K562 (cell line): ENCODE results near the gene COL24A1. TPM values are rescaled to one million over a fixed set of nuclear protein-coding genes. Genes with fewer than 3 reads are reported as not detected.

Experiments used
- ATAC-seq: fragments of 200-7000 bp; cut with Tn5 transposase; 3 replicates; pipeline ENCODE4 v1.9.1; 2020; ENCODE audit warnings: moderate library complexity
- BruUV-seq: library from RNA; stranded (reverse); fragments of 400-500 nt; replicated peaks from 2 replicates; lab custom pipeline; 2021; lab: Mats Ljungman, UMichigan
- CTCF ChIA-PET: fragments of 300-600 bp; formaldehyde crosslinking; extraction: SDS; loops from one replicate; lab custom pipeline; 2021; ENCODE audit warnings: low intra/inter-chr PET ratio; lab: Yijun Ruan, JAX
- POLR2A ChIA-PET: fragments of 300-600, 350-650 bp; sonication (Branson Sonifier 250); formaldehyde crosslinking; extraction: SDS; loops from one replicate; lab custom pipeline; 2021; ENCODE audit warnings: antibody characterized with exemption, inconsistent platforms; lab: Yijun Ruan, JAX
- DNase-seq, 4 experiments: peaks; one replicate each; pipeline versions ENCODE4 v3.0.0 to v3.0.0-alpha.2; 2011 to 2018; ENCODE audit warnings: low spot score in 3 of 4, mixed read lengths in 3 of 4; ENCODE audit errors: extremely low read depth in 1 of 4
- FAIRE-seq: peaks from 2 replicates; lab custom pipeline; 2011; peaks lifted over from hg19 to GRCh38; lab: Jason Lieb, UNC
- H2AFZ ChIP-seq: 2 replicates; pipeline ENCODE4 v1.6.0; 2011; ENCODE audit warnings: low read depth, low read length, control low read depth, inconsistent platforms
- H3K27ac ChIP-seq: fragments of 200-600 bp; 3 replicates; pipeline ENCODE4 v1.8.0; 2011; ENCODE audit warnings: low read depth, mild to moderate bottlenecking, control low read depth, inconsistent platforms, low read length, moderate library complexity, mixed read lengths; ENCODE audit errors: extremely low read depth
- H3K27me3 ChIP-seq, 2 experiments: fragments of 300-600 bp in 1 of 2; 2 replicates in 1 of 2; 3 replicates in 1 of 2; pipeline versions ENCODE4 v1.6.0 to v1.8.0; 2011; ENCODE audit warnings: inconsistent platforms in 2 of 2, low read length in 2 of 2, mild to moderate bottlenecking in 1 of 2, mixed read lengths in 1 of 2, moderate library complexity in 1 of 2; ENCODE audit not compliant: control insufficient read depth in 2 of 2, insufficient read depth in 2 of 2
- H3K36me3 ChIP-seq: fragments of 300-600 bp; 3 replicates; pipeline ENCODE4 v1.8.0; 2011; ENCODE audit warnings: mild to moderate bottlenecking, low read length, inconsistent platforms; ENCODE audit not compliant: control insufficient read depth, insufficient read depth
- H3K4me1 ChIP-seq, 2 experiments: fragments of 200-600 bp in 1 of 2; replicated peaks in 1 of 2; 2 replicates in 1 of 2; 3 replicates in 1 of 2; pipeline versions ENCODE4 v1.5.1 to v1.8.0; 2011; ENCODE audit warnings: inconsistent platforms in 2 of 2, low read length in 2 of 2, mild to moderate bottlenecking in 1 of 2, mixed read lengths in 1 of 2, moderate library complexity in 1 of 2; ENCODE audit not compliant: control insufficient read depth in 2 of 2, insufficient read depth in 2 of 2
- H3K4me2 ChIP-seq: 2 replicates; pipeline ENCODE4 v1.6.1; 2011; ENCODE audit warnings: low read length, control low read depth, inconsistent platforms, mixed read lengths; ENCODE audit not compliant: insufficient read depth
- H3K4me3 ChIP-seq: fragments of 200-600 bp; sonication (generic), shearing (Covaris generic); 2 replicates; pipeline ENCODE4 v1.5.1; 2016; ENCODE audit warnings: control low read depth, inconsistent platforms
- H3K79me2 ChIP-seq: fragments of 200-600 bp; 3 replicates; pipeline ENCODE4 v1.8.0; 2011; ENCODE audit warnings: low read length, inconsistent platforms; ENCODE audit not compliant: control insufficient read depth, insufficient read depth
- H3K9ac ChIP-seq, 2 experiments: 2 replicates each; pipeline versions ENCODE4 v1.6.0 to v1.6.1; 2011; ENCODE audit warnings: low read depth in 2 of 2, low read length in 2 of 2, control low read depth in 1 of 2, inconsistent platforms in 1 of 2, mild to moderate bottlenecking in 1 of 2, mixed read lengths in 1 of 2; ENCODE audit not compliant: insufficient read depth in 1 of 2
- H3K9me1 ChIP-seq: one replicate; pipeline ENCODE4 v1.6.0; 2011; ENCODE audit warnings: inconsistent platforms, mild to moderate bottlenecking, low read length, moderate library complexity; ENCODE audit not compliant: control insufficient read depth, insufficient read depth
- H3K9me3 ChIP-seq: replicated peaks from 2 replicates; pipeline ENCODE4 v1.5.1; 2011; ENCODE audit warnings: low read depth, low read length, inconsistent platforms; ENCODE audit not compliant: control insufficient read depth, insufficient read depth
- H4K20me1 ChIP-seq: replicated peaks from 2 replicates; pipeline ENCODE4 v1.6.1; 2011; ENCODE audit warnings: low read length, inconsistent platforms, mixed read lengths; ENCODE audit not compliant: control insufficient read depth, insufficient read depth
- CAMTA2 ChIP-seq: fragments of 250-450 bp; sonication (Bioruptor Pico); conservative IDR thresholded peaks from 2 replicates; pipeline ENCODE4 v1.5.1; 2022
- DIDO1 ChIP-seq: fragments of 450-650 bp; IDR thresholded peaks from 2 replicates; pipeline ENCODE4 v1.6.1; 2016; ENCODE audit warnings: low read depth, missing biosample characterization, missing genetic modification characterization
- EWSR1 ChIP-seq: fragments of 450-650 bp; IDR thresholded peaks from 2 replicates; pipeline ENCODE4 v1.6.1; 2018; ENCODE audit warnings: borderline replicate concordance, mild to moderate bottlenecking, low read depth, moderate library complexity; ENCODE audit not compliant: partially characterized antibody
- FOXP1 ChIP-seq: sonication (generic); formaldehyde crosslinking; IDR thresholded peaks from 2 replicates; pipeline ENCODE4 v1.8.0; 2022; ENCODE audit warnings: mild to moderate bottlenecking, missing genetic modification reagents
- GATA2 ChIP-seq: sonication (generic); formaldehyde crosslinking; IDR thresholded peaks from 2 replicates; pipeline ENCODE4 v1.4.0; 2020; ENCODE audit warnings: mild to moderate bottlenecking, missing genetic modification reagents
- HNRNPL ChIP-seq: fragments of 200-400 bp; formaldehyde crosslinking; IDR thresholded peaks from 2 replicates; pipeline ENCODE4 v1.6.1; 2017; ENCODE audit warnings: low read depth, mild to moderate bottlenecking, low read length
- NBN ChIP-seq: fragments of 450-650 bp; IDR thresholded peaks from 2 replicates; pipeline ENCODE4 v1.6.1; 2016; ENCODE audit warnings: low read depth, mild to moderate bottlenecking
- NCOA1 ChIP-seq: fragments of 450-650 bp; IDR thresholded peaks from 2 replicates; pipeline ENCODE4 v1.6.1; 2016; ENCODE audit warnings: low read depth
- NCOA2 ChIP-seq, 2 experiments: fragments of 450-650 bp; IDR thresholded peaks; 2 replicates each; pipeline ENCODE4 v1.6.1; 2018; ENCODE audit warnings: mild to moderate bottlenecking in 2 of 2, moderate library complexity in 1 of 2; ENCODE audit not compliant: partially characterized antibody in 2 of 2
- POLR3G ChIP-seq: IDR thresholded peaks from 2 replicates; pipeline ENCODE4 v1.6.1; 2011; ENCODE audit not compliant: insufficient read length, insufficient replicate concordance; ENCODE audit errors: extremely low read depth
- RBM25 ChIP-seq: fragments of 200-400 bp; formaldehyde crosslinking; IDR thresholded peaks from 2 replicates; pipeline ENCODE4 v1.6.1; 2018; ENCODE audit warnings: low read length, low read depth, moderate library complexity; ENCODE audit not compliant: severe bottlenecking
- RCOR1 ChIP-seq, 2 experiments: IDR thresholded peaks; 2 replicates each; pipeline ENCODE4 v1.6.1; 2012; ENCODE audit warnings: low read depth in 2 of 2, low read length in 2 of 2, borderline replicate concordance in 1 of 2, improper control_type of control experiment in 1 of 2
- STAT5B ChIP-seq: fragments of 250-450 bp; sonication (Bioruptor Pico); IDR thresholded peaks from 2 replicates; pipeline ENCODE4 v1.8.0; 2021; ENCODE audit warnings: mild to moderate bottlenecking, inconsistent platforms
- YY1 ChIP-seq, 3 experiments: IDR thresholded peaks; 2 replicates each; pipeline ENCODE4 v1.6.1; 2011; ENCODE audit warnings: low read length in 2 of 3, mild to moderate bottlenecking in 2 of 3, moderate library complexity in 2 of 3, borderline replicate concordance in 1 of 3, control low read depth in 1 of 3, low read depth in 1 of 3; ENCODE audit not compliant: insufficient read depth in 3 of 3, insufficient replicate concordance in 2 of 3, control insufficient read depth in 1 of 3, insufficient read length in 1 of 3; ENCODE audit errors: extremely low read depth in 1 of 3
- ZKSCAN1 ChIP-seq: fragments of 150-350 bp; IDR thresholded peaks from 2 replicates; pipeline ENCODE4 v1.6.1; 2016; ENCODE audit warnings: low read depth, low read length
- ZNF124 ChIP-seq: sonication (generic); formaldehyde crosslinking; IDR thresholded peaks from 2 replicates; pipeline ENCODE4 v1.8.1; 2022; ENCODE audit warnings: missing genetic modification reagents
- ZNF280B ChIP-seq: fragments of 250-450 bp; sonication (Bioruptor Pico); IDR thresholded peaks from 2 replicates; pipeline ENCODE4 v1.5.1; 2021; ENCODE audit warnings: mild to moderate bottlenecking
- ZNF766 ChIP-seq: fragments of 200-800 bp; sonication (Bioruptor generic); conservative IDR thresholded peaks from 2 replicates; pipeline ENCODE4 v1.6.1; 2016; ENCODE audit warnings: missing genetic modification characterization, missing compliant biosample characterization
- WGBS: fragments of 100-300 bp; shearing (Covaris generic); methylation state at CpG from one replicate; pipeline ENCODE4 v1.1.6; 2016; ENCODE audit warnings: low coverage, mixed read lengths; ENCODE audit not compliant: insufficient coverage; ENCODE audit errors: missing lambda C conversion rate; 5-methylcytosine and 5-hydroxymethylcytosine counted together
- in situ Hi-C: fragments of 300-500 bp; cut with MboI; formaldehyde crosslinking; loops from 4 replicates; pipeline ENCODE4 v1.15.0; 2018; ENCODE audit warnings: inconsistent platforms, mixed read lengths
- intact Hi-C: fragments of 100-400 bp; cut with micrococcal nuclease; formaldehyde crosslinking; loops from 2 replicates; pipeline ENCODE4 v1.14.2; 2022
- polyA plus RNA-seq, 8 experiments: library from polyadenylated mRNA; depleted of rRNA in 4 of 8; stranded (reverse) in 5 of 8; unstranded in 3 of 8; fragments of >200 nt; fragmentation: Nextera tagmentation in 2 of 8; fragmentation: Illumina TruSeq in 1 of 8; extraction: Ambion mirVana in 2 of 8; extraction: Trizol in 1 of 8; gene quantifications; 2 replicates each; pipeline versions ENCODE4 v1.2.1 to v1.2.3, GENCODE V29; 2011 to 2014; ENCODE audit warnings: inconsistent platforms in 1 of 8, missing spikeins in 1 of 8
- total RNA-seq, 7 experiments: library from RNA; depleted of rRNA in 6 of 7; stranded (reverse); fragments of >200 nt in 6 of 7; fragmentation: Illumina TruSeq in 2 of 7; extraction: Trizol in 2 of 7; gene quantifications; 2 replicates each; pipeline versions ENCODE4 v1.2.1 to v1.2.3, GENCODE V29; 2011 to 2021; ENCODE audit warnings: low replicate concordance in 1 of 7
- TF ChIP-seq, protein P1 (sequence below), 3 experiments: IDR thresholded peaks in 2 of 3; conservative IDR thresholded peaks in 1 of 3; 2 replicates each; pipeline ENCODE4 v1.5.1; 2011 to 2012; ENCODE audit warnings: low read length in 3 of 3, mild to moderate bottlenecking in 3 of 3, control low read depth in 2 of 3, improper control_type of control experiment in 1 of 3, inconsistent platforms in 1 of 3, low read depth in 1 of 3, mixed read lengths in 1 of 3, moderate library complexity in 1 of 3; ENCODE audit not compliant: insufficient read depth in 2 of 3

COL24A1 gene
- total and polyA plus RNA-seq, 9 of the 15 experiments (the other 6 are each of a cell fraction or from before 2014, with no cell fraction given) = 0.01 to 0.06 (median 0.03) TPM; not detected in 2

- FAIRE-seq (no peak), ATAC-seq (no peak)
- H3K4me2 ChIP-seq = no peak overlapping the region
- H3K4me3 ChIP-seq = no peak overlapping the region
- H3K27ac ChIP-seq = no peak overlapping the region
- POLR2A ChIA-PET = no interaction called here
- 0 out of 2 replicates have a peak, but pooled peaks cover 3% of the 10 kb centered on the region for H3K9me3 ChIP-seq
- no peak overlapping the region for H3K9ac ChIP-seq
- intact Hi-C loops (no loop called here), in situ Hi-C loops (no loop called here)
- CTCF ChIA-PET = no interaction called here
- WGBS = 0% methylated on average over 1 of the region's 1 CpG
- no peak overlapping the region for H2AFZ ChIP-seq
- H3K36me3 ChIP-seq = no peaks in the 10 kb centered on the region
- H4K20me1 ChIP-seq = no peaks in the 10 kb centered on the region
- TF ChIP-seq NCOA1 (no peak), GATA2 (CRISPR knock-in tag) (no peak), YY1 (IDR thresholded peaks at IDR 0.05; ENCODE audit: borderline replicate concordance in 1 of 3, control insufficient read depth in 1 of 3, extremely low read depth in 1 of 3, insufficient read depth in 3 of 3, insufficient read length in 1 of 3, insufficient replicate concordance in 2 of 3, low read depth in 1 of 3, low read length in 2 of 3) (no peak), HNRNPL (no peak), ZNF280B (no peak), RBM25 (no peak), DIDO1 (tag) (no peak), RCOR1 (IDR thresholded peaks at IDR 0.05; ENCODE audit: borderline replicate concordance in 1 of 2, low read depth in 2 of 2, low read length in 2 of 2) (no peak), POLR3G (no peak), ZKSCAN1 (no peak), STAT5B (CRISPR knock-in tag) (no peak), NCOA2 (IDR thresholded peaks at IDR 0.05; ENCODE audit: partially characterized antibody in 2 of 2) (no peak), NBN (no peak), ZNF124 (CRISPR knock-in tag) (no peak), EWSR1 (no peak), FOXP1 (no peak), CAMTA2 (no peak), ZNF766 (CRISPR knock-in tag) (no peak)
- TF ChIP-seq, protein P1, sequence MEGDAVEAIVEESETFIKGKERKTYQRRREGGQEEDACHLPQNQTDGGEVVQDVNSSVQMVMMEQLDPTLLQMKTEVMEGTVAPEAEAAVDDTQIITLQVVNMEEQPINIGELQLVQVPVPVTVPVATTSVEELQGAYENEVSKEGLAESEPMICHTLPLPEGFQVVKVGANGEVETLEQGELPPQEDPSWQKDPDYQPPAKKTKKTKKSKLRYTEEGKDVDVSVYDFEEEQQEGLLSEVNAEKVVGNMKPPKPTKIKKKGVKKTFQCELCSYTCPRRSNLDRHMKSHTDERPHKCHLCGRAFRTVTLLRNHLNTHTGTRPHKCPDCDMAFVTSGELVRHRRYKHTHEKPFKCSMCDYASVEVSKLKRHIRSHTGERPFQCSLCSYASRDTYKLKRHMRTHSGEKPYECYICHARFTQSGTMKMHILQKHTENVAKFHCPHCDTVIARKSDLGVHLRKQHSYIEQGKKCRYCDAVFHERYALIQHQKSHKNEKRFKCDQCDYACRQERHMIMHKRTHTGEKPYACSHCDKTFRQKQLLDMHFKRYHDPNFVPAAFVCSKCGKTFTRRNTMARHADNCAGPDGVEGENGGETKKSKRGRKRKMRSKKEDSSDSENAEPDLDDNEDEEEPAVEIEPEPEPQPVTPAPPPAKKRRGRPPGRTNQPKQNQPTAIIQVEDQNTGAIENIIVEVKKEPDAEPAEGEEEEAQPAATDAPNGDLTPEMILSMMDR (IDR thresholded peaks at IDR 0.05 in 2 of 3, conservative IDR thresholded peaks at IDR 0.05 in 1 of 3; ENCODE audit: insufficient read depth in 2 of 3, low read depth in 1 of 3, low read length in 3 of 3) = no peak
- TF ChIP-seq, all 486 proteins: peak for 0
- Histone ChIP-seq H3K4me1 (no peaks in the 10 kb centered on the region), H3K27me3 (no peaks in the 10 kb centered on the region), H3K9me1 (no peaks in the 10 kb centered on the region), H3K79me2 (no peaks in the 10 kb centered on the region)
- no TSS peak for BruUV-seq
- no peak for DNase-seq
Observed at GRCh38 chr1:86000601-86001000, 156.0 kb downstream of the COL24A1 start.
